ENCODE measurements around the gene CISD3.

Gene CISD3, protein sequence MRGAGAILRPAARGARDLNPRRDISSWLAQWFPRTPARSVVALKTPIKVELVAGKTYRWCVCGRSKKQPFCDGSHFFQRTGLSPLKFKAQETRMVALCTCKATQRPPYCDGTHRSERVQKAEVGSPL

DNA sequence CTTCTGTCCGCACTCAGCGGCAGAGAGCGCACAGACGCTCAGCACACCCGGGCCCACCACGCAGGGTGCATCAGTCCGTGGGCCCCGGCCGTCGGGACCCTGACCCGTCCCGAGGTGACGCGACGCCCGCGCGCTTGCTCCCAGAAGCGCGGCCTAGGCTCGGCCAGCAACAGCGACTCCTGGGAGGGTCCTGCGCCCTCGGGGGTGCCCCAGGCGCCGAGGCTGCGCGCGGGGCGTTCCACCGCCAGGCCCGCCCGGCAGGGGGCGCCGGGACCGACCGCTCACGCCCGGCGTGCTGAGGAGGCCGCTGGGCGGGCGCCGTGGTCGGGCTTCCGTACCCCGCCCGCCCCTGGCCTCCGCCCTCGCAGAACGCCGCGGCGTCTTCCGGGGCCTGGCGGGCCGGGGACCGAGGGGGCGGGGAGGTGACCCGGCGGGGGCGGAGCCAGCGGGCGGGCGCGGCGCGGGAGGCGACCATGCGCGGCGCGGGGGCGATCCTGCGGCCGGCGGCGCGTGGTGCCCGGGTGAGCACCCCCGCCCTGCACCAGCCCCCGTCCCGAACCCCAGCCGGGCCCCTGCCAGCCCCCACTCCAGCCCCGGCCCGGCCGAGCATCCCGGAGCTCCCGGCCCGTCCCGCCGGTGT, at the start of gene CISD3:
Gene CISD3, plus strand, starts transcription at position 456 of the 640 bp plus-strand sequence. Its CDS starts 18 bp downstream, at position 474.
- DNase-seq = peak; percentile 82 to 88

DNA sequence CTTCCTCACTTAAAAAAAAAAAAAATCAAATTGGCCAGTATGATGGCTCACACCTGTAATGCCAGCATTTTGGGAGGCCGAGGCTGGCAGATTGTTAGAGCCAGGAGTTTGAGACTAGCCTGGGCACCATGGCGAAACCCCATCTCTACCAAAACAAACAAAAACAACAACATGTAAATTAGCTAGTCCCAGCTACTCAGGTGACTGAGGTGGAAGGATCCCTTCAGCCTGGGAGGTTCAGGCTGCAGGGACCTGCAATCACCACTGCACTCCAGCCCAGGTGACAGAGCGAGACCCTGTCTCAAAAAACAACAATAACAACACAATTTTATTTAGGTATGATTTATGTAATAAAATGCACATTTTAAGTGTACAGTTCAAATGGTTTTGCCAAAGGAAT, 49.0 kb upstream of the CISD3 start:
- DNase-seq = no peak

DNA sequence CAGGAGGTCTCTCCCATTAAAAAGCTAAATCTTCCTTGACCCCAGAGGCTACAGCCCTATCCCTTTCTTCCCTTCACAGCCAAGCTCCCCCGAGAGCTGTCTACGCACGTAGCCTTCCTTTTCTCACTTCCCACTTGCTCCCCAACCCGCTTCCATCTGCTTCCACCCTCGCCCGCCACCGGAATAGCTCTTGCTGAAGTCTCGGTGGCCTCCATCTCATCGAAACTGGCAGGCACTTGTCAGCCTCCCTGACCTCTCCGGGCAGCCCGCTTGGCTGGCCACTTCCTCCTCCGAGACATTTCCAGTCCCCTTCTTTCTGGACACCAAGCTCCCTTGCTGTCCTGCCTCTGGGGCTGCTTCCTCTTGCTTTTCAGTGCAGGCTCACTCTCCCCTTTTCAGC, 44.6 kb upstream of the CISD3 start:
- DNase-seq = no peak

DNA sequence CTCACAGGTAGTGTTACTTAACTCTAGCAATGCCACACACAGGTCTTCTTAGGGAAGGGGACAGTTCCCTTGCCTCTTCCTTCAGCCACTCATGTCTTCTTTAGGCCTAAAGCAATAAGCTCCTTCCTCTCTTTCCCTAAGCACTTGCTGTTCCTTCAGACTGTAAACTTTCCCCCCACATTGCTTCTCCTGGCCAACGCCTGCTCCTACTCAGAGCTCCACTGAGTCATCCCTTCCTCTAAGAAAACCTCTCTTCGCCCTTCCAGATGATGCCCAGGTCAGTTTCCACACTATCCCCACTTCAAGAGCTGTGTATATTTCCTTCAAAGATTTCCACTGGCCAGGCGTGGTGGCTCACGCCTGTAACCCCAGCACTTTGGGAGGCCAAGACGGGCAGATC, 42.9 kb upstream of the CISD3 start:
- DNase-seq = no peak

DNA sequence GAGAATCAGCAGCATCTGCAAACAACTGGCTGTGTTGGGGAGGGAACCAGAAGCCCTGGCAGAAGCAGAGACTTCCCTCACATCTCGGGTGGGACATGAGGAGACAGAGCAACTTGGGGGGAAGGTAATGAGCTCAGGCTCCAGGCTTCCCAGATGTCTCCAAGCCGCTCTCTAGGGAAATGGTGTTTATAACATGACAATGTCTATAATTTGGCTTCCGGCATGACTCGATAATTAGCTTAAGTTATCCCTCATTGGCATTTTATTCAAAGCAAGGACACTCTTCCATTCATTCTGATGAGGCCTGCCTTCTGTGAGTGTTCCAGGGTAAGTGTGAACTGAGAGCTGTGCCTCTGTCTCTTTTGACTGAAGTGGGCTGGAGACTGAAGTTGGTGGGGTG, 39.8 kb upstream of the CISD3 start:
- DNase-seq = no peak

DNA sequence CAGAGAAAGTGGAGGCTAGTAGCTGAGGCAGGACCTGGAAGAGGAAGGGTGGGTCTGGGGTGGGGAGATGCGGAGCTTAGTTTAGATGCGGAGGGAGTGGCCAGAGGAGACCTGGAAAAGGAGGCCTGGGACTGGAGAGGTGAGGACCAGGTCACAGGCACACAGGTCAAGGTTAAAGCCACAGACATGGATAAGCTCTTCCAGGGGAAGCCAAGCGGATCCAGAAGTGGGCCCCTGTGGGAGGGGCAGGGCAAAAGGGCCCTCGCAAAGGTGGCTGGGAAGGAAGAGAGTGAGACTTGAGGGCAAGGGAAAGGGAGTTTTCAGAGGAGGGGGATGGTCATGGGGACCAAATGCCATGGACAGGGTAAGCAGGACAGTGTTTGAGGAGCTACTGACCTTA, 39.0 kb upstream of the CISD3 start:
- DNase-seq = no peak

DNA sequence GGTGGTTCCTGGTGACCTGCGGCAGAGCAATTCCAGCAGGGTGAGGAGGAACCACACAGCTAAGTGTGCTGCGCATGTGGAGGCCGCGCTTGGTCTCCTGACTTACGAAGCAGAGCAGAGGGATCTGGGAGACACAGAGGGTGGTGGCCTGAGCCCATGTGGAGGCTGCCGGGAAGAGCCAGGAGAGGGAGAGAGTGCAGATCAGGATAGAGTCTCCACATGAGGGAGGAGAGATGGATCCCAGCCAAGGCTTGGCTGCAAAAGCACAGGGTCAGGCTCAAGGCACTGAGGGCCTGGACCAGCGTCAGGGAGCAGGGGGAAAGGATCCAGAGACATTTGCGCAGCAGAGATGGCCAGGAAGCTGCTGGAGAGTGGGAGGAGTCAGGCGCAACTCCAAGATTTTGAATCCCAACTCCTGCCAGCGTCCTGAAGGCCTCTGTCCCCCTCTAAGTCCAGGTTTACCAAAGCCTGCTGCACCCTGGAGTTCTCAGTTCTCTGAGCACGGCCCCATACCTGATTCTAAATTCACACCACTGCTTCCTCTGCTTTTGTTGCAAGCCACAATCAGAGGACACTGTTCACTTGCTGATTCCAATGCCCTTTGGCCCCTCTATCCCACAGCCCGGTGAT, 36.3 kb upstream of the CISD3 start:
- no peak for DNase-seq

DNA sequence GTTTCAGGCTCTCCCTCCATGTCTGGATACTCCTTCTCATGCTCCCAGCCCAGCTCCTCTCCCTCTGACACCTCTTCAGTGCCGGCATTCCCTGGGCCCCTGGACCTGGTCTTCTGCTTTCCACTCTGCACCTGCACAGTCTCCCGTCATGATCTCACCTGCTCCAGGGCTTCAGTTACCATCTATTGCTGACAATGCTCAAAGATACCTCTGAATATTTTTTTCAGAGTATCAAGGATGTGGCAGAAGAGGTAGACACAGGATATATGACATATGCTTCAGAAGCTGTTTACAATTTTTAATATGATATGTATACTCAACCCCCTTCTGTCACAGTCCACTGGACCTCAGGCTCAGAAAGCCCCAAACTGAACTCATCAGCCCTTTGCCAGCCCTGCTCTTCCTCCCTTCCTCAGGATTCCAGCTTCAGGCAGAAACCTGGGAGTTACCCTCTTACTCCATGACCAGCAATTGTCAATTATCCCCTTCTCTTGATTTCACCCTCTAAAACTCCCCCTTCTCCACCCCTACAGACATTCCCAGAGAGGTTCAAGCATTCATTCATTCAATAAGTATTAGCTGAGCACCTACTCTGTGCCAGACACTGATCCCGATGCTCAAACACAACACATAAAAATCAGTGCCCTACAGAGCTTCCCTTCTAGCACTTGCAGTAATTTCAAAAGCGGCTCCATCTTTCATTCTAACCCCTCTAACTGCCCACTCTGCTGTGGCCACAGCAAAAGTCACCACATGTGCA, 32.9 kb upstream of the CISD3 start:
- no peak for DNase-seq

DNA sequence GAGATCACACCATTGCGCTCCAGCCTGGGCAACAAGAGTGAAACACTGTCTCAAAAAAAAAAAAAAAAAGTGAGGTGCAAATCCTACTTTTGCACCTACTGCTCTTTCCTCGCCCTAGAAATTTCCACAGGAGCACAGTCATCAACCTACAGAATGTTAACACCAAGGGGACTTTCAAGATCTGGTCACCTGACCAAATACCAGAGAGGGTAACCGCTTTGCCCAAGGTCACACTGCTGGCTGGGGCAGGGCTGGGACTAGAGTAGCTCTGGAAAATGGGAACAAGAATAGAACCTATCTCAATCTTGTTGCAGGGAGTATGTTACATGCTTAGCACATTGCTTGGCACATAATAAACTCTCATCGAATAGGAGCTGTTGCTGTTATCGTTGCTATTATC, 31.4 kb upstream of the CISD3 start:
- no peak for DNase-seq

DNA sequence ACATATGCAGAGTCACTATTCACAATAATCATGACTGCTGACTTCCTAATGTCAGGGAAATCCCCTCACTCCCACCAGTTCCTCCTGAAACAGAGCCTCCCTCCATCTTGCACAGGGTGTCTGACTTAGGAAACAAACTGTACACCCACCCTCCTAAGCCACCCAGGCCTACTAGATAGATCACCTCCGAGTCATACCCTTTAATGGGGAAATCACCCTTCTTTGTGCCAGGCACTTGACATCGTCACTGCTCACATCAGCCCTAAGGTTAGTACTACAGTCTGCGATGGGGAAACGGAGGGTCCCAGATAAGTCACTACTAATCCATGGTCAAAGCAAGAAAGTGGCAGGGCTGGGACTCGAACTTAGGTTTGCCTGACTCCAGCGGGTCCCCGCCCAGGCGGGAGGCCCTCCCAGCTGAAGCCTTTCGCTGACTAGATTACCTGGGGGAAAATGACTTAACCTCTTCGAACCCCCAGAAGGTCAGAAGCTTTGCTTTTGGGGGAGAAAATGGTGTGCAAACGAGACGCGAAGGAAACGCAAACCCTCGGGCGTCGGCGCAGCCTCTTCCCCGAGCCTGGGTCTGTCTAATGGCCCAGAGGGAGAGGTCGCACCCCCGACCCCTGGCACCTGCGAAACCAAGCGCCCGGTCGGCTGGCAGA, 28.5 kb upstream of the CISD3 start:
- DNase-seq = peak; percentile 81 to 85

DNA sequence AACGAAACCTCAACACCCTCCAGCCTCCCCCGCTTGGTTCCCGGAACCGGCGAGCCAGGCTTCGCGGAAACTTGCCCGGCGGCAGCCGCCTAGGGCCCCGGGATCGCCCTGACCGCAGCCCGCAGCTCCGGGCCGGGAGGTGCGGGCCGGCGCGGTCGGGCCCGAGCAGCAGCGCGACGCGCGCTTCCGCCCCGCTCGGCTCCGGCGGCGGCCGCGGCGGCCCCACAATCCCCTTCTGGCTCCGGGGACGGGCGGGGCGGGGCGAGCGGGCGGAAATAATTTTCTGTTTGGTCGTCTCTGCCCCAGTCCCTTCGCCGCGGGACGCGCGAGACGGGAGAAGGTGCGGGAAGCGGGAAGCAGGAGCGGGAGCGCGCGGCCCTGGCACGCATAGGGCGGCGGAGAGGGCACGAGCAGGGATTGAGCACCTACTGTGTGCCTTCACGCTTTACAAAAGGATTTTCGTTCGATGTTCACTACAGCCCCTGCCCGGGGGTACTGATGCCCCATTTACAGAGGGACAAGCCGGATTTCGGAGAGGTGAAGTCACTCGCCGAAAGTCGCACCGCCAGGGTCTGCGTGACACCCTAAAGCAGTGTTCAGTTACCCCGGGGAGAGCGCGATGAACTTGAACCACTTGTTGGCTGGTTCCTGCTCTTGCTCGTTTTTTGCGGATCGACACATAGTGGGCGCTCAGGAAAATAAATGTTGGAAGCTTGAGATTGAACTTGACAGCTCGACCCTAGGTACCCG, 27.8 kb upstream of the CISD3 start:
- DNase-seq = peak; percentile 73 to 85

DNA sequence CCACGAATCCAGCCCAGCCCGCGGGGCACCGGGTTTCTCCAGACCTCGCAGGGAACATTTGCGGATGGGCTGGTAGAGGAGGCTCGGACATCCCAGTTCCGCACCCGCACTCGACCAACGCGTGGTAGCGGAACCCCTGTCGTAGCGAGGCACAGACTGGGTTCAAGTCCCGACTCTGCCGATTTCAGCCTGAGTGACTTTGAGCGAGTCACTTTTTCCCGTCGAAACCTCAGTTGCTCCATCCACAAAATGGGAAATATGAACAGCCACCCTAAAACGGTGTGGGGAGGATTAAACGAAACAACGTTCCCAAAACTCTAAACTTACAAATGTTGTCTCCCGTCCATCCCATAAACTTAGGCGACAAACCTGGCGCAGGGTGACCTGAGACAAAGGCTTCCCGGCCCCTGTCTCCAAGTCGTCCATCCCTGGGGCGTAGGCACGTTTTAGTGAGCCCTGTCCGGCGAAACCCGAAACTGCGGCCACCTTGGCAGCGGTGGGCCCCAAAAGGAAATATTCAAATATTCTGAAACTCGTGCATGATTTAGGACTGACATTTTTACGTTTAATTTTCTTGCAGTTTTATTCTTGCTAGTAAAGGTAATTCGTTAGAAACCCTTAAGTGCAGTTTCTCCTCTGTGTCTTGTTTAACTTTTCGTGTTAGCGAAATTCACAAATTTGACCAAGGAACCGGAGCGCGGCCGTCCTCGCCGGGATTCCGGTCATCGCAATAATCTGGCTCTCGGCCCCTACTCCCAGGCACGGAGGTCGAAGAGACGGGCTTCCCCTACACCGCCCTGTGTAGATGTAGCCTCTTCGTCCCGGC, 27.0 kb upstream of the CISD3 start:
- peak; percentile 50 to 59 for DNase-seq

DNA sequence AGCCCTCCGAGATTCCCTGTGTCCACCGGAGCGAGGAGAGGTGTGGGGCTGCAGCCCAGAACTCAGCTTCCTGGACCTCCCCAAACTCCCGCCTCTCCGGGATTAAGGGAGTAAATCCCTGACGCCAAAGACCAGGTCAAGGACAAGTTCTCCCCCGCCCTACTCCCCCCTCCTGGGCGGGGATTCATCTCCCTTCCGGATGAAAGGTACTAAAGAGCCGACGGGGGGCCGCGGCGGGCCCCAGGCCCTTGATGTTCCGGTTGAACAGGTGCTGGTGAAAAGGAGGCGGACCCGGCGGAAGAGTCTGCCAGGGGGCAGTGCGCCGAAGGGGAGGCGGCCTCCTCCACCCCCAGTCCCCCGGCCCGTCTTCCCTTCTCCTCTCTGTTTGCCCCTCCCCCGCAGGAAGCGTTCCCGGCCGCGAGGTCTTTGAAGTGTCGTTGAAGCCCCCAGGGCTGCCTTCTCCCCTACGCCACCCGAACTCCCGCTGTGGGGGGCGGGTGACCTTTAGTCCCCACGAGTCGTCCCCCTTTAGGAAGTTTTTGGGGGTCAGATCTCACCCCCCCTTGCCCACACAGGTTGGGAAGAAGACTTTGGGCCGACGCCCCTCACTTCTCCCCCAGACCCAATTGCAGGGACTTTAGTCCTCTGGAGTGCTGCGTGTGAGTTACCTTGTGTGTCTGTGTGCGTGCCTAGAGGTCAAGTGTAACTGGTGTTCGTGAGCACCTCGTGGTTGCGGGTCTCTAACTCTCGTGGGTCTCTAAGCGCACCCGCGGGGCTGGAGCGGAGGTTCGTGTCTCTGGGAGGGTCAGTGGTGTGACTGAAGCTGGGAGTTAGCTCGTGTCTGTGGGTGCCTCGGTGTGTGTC, 26.2 kb upstream of the CISD3 start:
- peak; percentile 86 to 92 for DNase-seq

DNA sequence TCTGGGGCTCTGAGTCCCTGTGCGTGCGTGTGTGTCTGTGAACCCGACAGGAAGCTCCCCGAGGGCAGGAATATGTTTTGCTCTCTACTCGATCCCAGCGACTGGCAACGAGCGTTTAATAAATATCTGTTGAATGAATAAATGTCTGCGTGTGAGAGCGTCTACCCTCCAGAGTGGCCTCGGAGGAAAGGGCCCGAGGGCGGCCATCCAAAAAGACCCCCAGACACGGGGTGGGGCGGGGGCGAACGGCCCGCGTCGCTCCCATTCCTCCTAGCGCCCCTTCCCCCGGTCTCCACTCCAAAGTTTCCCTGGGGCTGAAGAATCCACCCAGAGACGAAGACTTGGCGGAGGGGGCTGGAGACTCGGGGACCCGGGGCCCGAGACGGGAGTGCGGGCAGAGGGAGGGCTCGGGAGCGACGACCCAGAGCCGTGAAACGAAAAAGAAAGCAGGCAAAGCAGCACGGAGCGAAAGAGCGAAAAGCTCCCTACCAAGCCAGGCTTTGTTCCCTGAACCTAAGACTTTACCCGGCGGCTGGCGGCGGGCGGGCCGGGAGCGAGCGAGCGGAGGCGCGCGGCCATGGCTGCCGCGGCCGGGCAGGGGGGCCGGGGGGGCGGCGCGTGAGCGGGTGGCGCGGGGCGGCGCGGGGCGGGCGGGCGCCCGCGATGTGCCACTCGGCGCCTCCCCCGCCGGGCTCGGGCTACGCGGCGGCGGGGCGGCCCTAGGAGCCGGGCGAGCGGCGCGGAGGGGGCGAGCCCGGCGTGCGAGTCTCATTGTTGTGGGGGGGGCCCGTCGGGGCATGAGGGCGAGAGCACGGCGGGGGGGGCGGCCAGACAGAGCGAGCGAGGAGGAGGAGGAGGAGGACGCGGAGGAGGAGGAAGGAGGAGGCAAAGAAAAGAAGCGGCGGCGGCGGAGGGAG, 25.3 kb upstream of the CISD3 start, which contains the start of gene MLLT6:
Gene MLLT6, plus strand, starts transcription at position 668 of the 917 bp plus-strand sequence. CDS start 360 bp downstream, outside the sequence.
- peak; percentile 88 to 95 for DNase-seq

DNA sequence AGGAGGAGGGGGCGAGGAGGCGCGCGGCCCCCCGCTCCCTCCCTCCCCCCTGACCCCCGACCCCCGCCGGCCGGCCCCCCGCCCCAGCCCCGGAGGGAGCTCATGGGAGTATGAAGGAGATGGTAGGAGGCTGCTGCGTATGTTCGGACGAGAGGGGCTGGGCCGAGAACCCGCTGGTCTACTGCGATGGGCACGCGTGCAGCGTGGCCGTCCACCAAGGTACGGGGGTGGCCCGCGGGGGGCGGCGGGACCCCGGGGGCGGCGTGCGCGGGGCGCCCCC, 24.7 kb upstream of the CISD3 start:
- DNase-seq = no peak

DNA sequence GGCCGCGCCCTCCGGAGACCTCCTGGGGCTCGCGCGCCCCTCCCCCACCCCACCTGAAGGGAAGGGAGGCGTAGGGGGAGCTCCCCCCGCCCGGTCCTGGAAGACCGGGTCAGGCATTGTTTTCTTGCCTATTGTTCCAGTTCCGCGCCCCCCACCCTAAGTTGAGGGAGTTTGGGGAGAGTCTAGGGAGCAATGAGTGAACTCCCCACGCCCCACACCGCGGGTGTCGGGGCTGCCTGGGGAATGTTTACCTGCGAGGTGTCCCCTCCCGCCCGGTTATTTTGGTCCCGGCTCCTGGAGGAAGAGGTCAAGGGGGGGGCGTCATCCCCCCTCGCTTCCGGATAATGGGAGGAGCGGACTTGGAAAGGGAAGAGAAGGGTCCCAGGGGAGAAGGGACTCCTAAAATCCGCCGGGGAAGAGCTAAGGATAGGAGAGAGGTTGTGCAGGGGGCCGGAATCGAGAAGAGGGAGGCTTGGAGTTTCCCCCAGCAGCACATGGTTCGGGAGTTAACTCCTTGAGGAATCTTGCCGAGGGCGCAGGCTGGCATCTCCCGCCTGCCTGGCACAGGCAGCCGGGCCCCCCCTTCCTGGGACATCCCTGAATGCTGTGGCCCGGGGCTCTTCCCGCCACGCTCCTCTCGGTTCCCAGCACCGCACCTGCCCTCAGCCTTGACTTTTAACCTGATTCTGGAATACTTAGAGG, 24.2 kb upstream of the CISD3 start:
- peak; percentile 50 to 62 for DNase-seq

DNA sequence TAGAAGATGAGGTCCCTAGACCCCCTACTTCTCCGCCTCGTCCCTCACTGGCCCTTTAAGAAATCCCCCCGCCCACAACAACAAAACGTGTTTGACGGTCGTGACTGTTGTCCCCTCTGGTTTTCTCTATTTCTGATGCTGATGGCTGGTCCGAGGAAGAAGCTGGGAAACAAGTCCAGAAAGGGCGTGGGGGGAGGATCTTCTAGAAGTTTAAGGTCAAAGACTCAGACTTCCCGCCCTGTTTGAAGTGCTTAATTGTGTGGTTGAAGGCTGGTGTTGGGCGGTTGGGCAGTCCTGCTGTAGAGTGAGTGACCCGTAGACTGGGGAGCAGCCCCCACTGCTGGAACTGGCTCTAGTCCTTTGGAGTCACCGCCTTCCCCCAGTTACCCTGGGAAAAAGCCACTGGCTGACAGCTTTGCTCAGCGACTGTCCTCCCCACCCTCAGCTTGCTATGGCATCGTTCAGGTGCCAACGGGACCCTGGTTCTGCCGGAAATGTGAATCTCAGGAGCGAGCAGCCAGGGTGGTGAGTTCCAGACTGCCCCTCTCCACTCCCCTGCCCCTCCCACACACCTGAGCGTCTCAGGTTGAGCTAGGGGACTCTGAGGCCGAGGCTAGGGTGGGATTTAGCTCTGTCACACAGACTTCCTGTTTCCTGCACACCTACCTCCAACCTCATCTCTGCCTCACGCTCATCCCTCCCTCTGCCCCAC, 23.5 kb upstream of the CISD3 start:
- peak; percentile 59 to 67 for DNase-seq

DNA sequence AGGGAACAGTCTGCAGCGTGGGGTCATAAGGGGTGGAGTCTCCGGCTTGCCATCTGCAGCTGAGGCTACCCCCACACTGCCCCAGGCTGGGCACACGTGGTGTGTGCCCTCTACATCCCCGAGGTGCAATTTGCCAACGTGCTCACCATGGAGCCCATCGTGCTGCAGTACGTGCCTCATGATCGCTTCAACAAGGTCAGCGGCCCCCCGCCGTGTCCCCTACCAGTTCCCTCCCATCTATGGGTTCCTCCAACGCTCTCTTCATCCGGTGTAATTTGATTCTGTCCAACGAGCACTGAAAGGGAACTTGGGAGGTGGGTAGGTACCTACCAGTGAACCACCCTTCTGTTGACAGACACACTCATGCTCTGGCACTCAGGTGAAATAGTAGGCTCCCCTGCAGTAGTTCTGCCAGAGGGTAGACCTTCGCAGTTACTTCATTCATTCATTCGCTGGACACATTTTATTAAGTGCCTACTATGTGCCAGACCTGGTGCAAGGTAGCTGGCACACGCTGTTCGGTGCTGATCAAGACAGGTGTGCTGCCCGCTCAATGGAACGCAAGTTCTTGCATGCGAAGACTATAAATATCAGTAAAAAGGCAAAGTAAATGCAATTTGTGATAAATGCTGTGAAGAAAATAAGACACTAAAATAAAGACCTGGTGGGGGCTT, 22.3 kb upstream of the CISD3 start:
- DNase-seq = no peak

All from activated CD4-positive, alpha-beta T cell treated with anti-CD3 and anti-CD28 coated beads for 4 hours (primary cell).